NCI-H146 treated with DMSO at 0.1 percent for 48 hours (cell line): Measurements from ENCODE around the gene P2RX4.
"Not testable (repeated sequence)": the region's sequence is repeated elsewhere in the genome, so short reads cannot be mapped to it uniquely, and the experiment has no call there.

Experiments used
- DNase-seq: peaks from one replicate; lab custom pipeline; 2025; ENCODE audit not compliant: unreplicated experiment; lab: John Stamatoyannopoulos, UW

The P2RX4 gene

GRCh38 chr12:121218588-121219352 is 8.8 kb downstream of the P2RX4 start:
- no peak for DNase-seq

DNA sequence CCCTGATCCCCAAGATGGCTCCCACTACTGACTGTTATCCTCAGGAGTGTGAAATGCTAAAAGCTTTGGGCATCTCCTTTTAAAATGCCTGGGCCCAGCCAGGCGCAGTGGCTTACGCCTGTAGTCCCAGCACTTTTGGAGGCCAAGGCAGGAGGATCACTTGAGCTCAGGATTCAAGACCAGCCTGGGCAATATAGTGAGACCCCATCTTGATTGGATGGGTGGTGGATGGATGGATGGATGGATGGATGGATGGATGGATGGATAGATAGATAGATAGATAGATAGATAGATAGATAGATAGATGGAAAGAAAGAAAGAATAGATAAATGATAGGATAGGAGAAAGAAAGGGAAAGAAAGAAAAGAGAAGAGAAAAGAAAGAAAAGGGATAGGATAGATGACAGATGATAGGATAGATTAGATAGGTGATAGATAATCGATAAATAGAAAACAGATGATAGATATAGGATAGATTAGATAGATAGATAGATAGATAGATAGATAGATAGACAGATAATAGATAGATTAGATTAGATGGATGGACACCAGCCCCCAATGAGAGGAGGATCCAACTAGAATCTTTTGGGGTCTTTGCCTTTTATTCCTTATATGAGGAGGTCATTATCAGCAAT is 9.5 kb downstream of the P2RX4 start:
- DNase-seq = no peak

- DNase-seq = no peak
Measured at GRCh38 chr12:121222847-121223246, 12.9 kb downstream of the P2RX4 start.

DNA sequence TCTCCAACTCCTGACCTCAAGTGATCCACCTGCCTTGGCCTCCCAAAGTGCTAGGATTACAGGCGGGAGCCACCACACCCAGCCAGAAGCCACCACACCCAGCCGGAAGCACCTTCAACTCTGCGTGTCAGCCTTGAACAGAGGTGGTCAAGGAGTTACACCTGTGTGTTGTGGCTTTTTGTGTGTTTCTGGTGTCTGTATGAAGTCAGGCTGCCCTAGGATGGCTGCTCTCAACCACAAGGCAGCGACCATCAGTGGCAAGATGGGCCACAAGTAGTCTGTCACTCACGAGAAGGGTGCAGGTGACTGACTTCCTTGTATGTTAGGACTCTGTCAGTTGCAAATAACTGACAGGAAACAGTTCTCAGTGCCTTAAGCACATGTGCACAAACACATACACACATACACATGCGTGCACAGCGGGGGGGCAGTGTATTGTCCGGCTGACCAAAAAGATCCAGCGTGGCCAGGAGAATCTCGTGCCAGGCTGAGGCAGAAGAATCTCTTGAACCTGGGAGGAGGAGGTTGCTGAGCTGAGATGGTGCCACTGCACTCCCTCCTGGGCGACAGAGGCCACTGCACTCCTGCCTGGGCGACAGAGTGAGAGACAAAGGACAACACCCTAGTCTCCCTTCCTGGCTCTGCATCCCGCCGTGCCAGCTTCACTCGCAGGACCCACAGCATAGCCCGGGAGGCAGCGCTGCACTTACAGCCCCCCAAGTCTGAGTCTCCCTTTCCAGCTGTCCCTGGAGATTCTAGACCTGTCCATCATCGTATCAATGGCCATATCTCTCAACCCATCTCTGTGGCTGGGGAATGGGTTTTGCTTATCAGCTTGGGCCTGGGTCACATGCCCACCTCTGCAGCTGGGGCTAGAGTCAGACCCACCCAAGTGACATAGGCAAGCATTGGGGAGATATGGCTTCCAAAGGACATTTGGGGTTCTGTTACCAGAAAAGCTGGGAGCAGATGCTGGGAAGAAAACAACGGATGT is 13.7 kb downstream of the P2RX4 start:
- DNase-seq = no peak

DNA sequence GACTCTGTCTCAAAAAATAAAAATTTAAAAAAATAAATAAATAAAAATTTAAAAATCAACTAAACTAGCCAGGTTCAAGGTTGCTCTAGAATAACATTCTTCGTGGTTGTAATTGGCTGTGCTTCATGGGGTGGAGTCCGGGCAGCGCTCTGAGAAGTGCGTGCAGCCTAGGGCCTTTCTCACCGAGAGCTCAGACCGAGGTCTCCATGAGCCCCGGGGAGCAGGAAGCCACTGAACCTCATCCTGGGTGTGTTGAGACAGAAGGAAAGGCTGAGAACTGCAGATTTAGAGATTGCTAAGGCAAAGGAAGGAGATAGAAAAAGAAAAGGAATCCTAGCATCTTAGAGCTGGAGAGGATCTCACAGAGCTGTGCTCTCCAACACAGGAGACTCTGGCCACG is 14.7 kb downstream of the P2RX4 start:
- no peak for DNase-seq

GRCh38 chr12:121226399-121226798 is 16.5 kb downstream of the P2RX4 start:
- no peak for DNase-seq

DNA sequence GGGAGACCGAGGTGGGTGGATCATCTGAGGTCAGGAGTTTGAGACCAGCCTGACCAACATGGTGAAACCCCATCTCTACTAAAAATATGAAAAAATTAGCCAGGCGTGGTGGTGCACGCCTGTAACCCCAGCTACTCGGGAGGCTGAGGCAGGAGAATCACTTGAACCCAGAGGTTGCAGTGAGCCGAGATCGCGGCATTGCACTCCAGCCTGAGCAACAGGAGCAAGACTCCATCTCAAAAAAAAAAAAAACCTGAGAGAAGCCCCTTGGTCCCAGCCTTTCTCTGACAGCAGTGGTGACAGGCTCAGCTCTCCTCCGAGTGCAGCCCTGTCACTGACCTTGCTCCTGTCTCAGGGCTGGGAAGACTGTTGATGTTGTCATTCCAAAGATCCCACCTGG is 16.9 kb downstream of the P2RX4 start:
- not testable (repeated sequence) for DNase-seq

- DNase-seq = peak; percentile 88
Measured at GRCh38 chr12:121227294-121227693, 17.4 kb downstream of the P2RX4 start.

DNA sequence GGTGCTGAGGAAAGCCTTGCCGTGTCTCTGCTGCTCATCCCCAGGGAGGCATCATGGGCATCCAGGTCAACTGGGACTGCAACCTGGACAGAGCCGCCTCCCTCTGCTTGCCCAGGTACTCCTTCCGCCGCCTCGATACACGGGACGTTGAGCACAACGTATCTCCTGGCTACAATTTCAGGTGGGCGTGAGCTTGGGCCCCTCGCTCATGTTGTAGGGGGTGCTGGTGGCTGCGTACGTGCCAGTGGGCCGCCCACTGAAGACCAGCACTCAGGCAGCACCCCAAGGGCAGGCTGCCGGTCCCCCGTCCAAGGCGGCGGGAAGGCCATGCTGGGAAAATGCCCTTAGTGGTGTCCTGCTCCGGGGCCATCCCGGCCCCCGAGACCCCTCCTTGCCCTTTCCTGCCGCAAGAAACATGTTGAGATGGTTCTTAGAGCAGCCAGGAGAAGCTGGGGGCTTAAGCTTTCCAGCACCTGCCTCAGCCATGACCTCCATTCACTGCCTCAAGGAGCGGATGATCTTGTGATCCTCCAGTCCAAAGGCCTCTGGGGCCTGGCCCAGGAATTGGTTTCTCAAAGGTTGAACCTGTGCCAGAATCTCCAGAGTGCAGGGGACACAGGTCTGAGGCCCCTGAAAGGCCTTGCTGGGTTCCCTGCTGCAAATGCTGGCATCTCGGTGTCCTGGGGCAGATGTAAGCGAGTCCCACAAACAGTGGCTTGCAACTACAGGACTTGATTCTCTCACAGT is 19.2 kb downstream of the P2RX4 start:
- no peak for DNase-seq

DNA sequence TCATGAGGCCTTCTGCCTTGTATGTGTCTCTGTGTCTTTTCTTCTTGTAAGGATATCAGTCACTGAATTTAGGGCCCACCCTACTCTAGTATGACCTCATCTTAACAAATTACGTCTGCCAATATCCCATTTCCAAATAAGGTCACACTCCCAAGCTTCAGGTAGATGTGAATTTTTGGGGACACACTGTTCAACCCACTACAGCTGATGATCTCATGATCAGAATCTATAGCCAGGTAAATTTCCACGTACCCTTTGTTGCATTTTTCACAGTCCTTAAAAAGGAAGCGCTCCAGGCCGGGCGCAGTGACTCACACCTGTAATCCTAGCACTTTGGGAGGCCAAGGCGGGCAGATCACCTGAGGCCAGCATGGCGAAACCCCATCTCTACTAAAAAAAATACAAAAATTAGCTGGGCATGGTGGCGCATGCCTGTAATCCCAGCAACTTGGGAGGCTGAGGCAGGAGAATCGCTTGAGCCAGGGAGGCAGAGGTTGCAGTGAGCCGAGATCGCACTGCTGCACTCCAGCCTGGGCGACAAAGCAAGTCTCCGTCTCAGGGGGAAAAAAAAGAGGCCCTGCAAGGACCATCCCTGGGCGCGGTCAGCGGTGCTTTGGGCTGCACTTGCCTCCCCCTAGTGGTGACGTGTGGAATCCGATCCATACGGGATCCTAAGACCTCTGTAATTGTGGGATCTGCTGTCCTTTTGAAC is 20.1 kb downstream of the P2RX4 start:
- DNase-seq = peak; percentile 32

- no peak for DNase-seq
Measured at GRCh38 chr12:121230538-121230907, 20.6 kb downstream of the P2RX4 start.

GRCh38 chr12:121232163-121232562 is 22.2 kb downstream of the P2RX4 start:
- DNase-seq = no peak

DNA sequence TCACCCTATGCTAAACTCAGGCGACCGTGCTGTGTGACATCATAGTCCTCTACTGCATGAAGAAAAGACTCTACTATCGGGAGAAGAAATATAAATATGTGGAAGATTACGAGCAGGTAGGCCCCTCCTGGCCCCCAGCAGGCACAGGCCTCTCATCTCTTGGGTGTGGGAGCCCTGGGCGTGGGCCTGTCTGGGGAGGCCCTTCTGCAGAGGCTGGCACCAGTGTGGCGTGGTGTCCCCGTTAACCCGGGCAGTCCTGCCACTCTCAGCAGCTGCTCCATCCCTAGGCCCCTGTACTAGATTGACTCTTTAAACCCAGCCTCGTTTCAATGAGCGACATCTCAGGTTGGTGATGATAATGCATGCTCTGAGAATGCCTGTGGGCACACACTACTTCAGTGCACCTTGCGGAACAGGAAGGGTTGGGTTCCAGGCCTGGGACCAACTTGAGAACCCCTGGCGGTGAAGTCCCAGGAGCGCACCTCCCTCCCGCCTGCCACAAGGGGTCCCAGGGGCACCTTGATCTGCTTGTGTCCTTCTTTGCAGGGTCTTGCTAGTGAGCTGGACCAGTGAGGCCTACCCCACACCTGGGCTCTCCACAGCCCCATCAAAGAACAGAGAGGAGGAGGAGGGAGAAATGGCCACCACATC is 23.2 kb downstream of the P2RX4 start:
- DNase-seq = no peak

GRCh38 chr12:121233628-121234020 is 23.7 kb downstream of the P2RX4 start:
- no peak for DNase-seq

- no peak for DNase-seq
Measured at GRCh38 chr12:121236776-121237175, 26.8 kb downstream of the P2RX4 start.

DNA sequence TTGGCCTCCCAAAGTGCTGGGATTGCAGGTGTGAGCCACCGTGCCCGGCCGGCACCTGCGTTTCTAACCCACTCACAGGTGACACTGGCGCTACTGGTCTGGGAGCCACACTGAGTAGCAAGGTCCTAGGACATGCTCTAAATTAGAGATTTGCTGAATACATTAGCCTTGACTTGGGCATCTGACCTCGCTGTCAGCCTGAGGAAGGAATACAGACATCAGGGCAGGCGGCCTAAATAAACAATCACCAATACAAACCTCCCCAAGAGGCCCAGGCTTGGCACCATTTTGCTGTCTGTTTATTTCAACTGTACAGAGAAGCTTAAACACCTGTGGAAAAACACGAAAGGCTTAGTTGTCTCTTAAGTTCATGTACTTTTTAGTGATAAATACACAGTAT is 27.5 kb downstream of the P2RX4 start:
- no peak for DNase-seq

- DNase-seq = no peak
Measured at GRCh38 chr12:121238086-121238485, 28.2 kb downstream of the P2RX4 start.

GRCh38 chr12:121238604-121239350 is 28.8 kb downstream of the P2RX4 start:
- peak; percentile 92 for DNase-seq
